A172 (cell line): ENCODE measurements around the gene AIG1. TPM values are rescaled to one million over a fixed set of nuclear protein-coding genes. Genes with fewer than 3 reads are reported as not detected.
"Not testable (repeated sequence)": the region's sequence is repeated elsewhere in the genome, so short reads cannot be mapped to it uniquely, and the experiment has no call there.

Experiments used
- DNase-seq: peaks from one replicate; pipeline ENCODE4 v3.0.0-alpha.2; 2015; ENCODE audit warnings: low spot score
- total RNA-seq: library from RNA; depleted of rRNA; stranded (reverse); fragments of >200 nt; shearing (Covaris generic); gene quantifications from 2 replicates; pipeline ENCODE4 v1.2.3, GENCODE V29; 2014

AIG1 gene
- total RNA-seq, 1 experiment from 2014 or later, result 73.0 TPM

- DNase-seq, result no peak
Measured at GRCh38 chr6:143229400-143229799, 168.7 kb downstream of the AIG1 start.

- DNase-seq, result peak; percentile 29
Measured at GRCh38 chr6:143232849-143233248, 172.2 kb downstream of the AIG1 start.

- DNase-seq, result no peak
Measured at GRCh38 chr6:143233554-143234285, 173.0 kb downstream of the AIG1 start.

- no peak for DNase-seq
Measured at GRCh38 chr6:143234734-143235133, 174.0 kb downstream of the AIG1 start.

GRCh38 chr6:143236151-143236798, 175.6 kb downstream of the AIG1 start:
- DNase-seq, result peak; percentile 5

GRCh38 chr6:143238306-143238705, 177.6 kb downstream of the AIG1 start:
- DNase-seq, result no peak

- no peak for DNase-seq
Measured at GRCh38 chr6:143241111-143241510, 180.4 kb downstream of the AIG1 start.

GRCh38 chr6:143241911-143242310, 181.2 kb downstream of the AIG1 start:
- DNase-seq, result no peak

- no peak for DNase-seq
Measured at GRCh38 chr6:143243786-143244185, 183.1 kb downstream of the AIG1 start.

- DNase-seq, result no peak
Measured at GRCh38 chr6:143245656-143246055, 185.0 kb downstream of the AIG1 start.

GRCh38 chr6:143246166-143246775, 185.6 kb downstream of the AIG1 start:
- not testable (repeated sequence) for DNase-seq

- DNase-seq, result no peak
Measured at GRCh38 chr6:143247586-143247985, 186.9 kb downstream of the AIG1 start.

- no peak for DNase-seq
Measured at GRCh38 chr6:143248359-143248758, 187.7 kb downstream of the AIG1 start.

GRCh38 chr6:143251288-143251687, 190.6 kb downstream of the AIG1 start:
- DNase-seq, result no peak

- DNase-seq, result no peak
Measured at GRCh38 chr6:143252961-143253360, 192.3 kb downstream of the AIG1 start.

- no peak for DNase-seq
Measured at GRCh38 chr6:143253586-143253985, 192.9 kb downstream of the AIG1 start.

GRCh38 chr6:143258945-143259344, 198.3 kb downstream of the AIG1 start:
- DNase-seq, result no peak

- DNase-seq, result no peak
Measured at GRCh38 chr6:143260857-143261256, 200.2 kb downstream of the AIG1 start.

- no peak for DNase-seq
Measured at GRCh38 chr6:143261899-143262436, 201.3 kb downstream of the AIG1 start.

GRCh38 chr6:143262859-143263258, 202.2 kb downstream of the AIG1 start:
- DNase-seq, result no peak

GRCh38 chr6:143264379-143264778, 203.7 kb downstream of the AIG1 start:
- DNase-seq, result no peak

GRCh38 chr6:143264986-143265764, 204.5 kb downstream of the AIG1 start:
- DNase-seq, result no peak
